ENCODE data around the gene MBP.
A peak's percentile ranks its signal among the peaks of the same experiment; 100 is the strongest.

The MBP gene

DNA sequence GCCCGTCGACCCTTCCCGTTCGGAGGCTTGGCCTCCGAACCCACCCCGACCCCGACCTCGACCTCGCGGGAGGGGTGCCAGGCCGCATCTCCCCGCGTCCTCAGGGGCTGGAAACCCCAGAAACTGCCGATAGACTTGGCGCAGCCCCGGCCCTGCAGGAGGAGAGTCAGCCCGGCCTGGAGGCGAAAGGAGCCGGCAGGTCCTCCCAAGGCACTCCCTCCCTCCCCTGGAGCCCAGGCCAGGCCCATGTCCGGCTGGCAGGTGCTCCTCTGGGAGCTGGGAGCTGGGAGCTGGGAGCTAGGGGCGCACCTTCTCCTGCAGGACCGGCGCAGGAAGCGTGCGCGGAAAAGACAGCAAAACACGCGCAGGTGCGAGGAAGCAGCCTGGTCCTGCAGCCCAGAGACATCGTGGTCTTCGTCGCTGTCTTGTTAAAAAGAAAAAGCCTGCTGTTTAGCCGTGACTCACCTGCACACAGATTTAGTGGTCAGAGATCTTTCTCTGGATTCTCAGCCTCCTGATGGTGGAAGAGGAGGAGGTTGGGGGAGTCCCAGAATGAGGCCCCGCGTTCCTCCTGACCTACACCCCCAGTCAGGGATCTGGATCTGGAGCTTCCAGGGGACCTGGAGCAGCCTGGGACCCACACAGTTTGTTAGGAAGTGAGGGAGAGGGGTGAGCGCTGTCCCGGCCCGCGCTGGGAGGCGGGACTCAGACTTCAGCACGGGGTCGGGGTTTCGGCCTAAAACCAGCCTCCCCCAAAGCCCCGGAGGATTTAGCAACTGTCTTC, 660 bp upstream of the MBP start:
- no peak for DNase-seq

DNA sequence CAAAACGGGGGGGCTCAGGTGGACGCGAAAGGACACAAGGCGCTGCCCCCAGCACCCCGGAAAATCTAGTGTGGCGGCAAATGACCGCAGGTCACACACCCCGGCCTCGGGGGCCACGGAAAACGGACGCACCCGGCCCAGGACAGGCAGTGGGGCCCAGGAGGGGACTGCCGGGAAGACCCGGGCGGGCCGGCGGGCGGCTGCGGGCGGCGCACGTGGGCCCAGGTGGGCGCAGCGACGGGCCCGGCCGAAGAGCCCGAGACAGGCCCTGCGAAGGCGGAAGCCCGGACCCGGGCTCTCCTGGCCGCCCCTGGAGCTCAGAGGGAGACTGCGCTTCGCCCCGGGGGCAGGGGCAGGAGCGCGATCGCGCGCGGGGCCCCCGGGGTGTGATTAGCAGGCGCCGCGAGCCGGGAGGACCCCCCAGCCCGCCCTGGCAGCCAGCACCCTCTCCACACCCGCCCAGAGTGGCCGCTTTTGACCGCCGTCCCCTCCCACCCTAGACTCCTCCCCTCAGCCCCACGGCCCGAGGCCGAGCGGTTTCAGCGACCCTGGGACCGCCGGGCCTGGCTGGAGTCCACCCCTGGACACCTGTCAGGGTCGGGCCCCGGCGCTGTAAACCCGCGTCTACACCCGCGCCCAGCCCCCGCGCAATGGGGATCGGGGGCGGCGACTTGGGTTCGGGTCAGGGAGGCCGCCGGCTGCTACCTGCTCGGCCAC, 773 bp downstream of the MBP start:
- DNase-seq: no peak

DNA sequence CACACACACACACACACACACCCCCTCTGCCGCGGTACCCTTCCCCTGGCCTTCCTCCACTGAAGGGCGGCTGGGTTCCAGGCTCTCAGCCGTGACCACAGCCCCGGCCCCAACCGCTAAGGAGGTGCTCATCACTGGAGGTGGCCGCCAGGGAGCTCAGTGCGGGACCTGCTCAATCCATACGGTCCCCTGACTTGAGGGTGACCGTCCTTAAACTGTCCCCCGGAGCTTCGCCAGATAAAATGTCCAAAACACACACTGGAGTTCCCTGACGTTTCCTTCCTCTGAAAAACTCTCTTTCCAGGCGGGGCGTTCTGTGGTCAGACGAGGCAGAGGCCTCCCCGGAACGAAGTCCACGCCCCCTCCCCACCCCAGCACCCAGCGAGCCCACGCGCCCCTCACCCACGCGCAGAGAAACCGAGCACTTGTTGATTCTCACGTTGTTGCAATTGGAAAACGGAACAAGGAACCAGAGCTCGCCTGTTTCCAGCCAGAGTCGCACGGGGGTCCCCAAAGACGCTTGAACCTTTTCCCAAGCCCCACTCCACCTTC, 1.4 kb downstream of the MBP start:
- no peak for DNase-seq

DNA sequence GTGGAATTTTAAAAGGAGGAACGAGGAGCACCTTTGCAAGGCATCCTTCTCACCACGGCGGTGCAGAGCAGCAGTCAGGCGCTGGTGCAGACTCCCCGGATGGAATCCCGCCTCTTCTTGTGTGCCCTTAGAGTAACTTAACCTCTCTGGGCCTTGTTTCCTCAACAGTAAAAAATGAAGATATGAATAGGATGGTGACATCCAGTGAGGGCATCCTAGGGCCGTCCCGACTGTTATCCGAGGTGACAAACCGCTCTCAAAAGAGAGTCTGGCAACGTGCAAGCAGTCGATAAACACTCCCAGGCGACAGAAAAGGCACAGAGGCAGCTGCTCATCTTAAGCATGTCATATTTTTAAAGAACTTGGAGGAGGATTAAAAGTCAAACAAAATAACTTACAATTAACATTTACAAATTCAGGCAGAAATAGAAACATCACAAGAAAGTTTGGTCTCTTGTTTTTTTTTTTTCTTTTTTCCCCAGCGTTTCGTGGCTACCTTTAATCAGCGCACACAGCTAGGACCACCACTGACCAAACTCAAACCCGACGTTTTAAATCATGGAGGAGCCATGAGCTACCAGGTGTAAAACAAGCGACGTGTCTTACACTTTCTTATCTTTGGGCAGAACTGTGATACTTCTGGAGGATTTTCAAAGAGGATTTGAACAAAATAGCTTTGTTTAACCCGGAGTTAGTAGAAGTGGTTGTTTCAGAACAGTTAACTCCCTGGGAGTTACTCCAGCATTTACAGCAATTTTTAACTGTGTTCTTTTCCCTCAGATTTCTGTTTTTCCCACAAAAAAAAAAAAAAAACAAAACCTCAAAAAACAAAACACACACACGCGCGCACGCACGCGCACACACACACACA, 2.1 kb downstream of the MBP start:
- DNase-seq: no peak

DNA sequence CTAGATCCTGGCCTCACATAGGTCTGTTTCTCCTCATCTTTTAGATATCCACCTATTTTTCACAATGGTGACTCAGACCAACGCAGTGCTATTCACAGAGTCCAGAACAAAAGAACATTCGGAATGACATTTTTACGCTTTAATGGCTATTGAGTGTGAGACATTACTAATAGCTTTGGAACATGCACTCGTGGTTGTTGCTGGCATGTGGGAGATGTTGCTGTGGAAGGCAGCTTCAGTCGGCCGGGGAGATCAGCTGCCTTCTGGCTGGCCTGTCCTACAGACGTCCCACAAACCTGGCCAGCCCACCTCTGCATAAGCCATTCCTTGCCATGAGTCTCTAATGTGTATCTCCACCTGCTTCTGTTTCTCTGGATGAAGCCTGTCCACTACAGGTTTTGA, 3.4 kb downstream of the MBP start:
- peak; percentile 94 for DNase-seq

DNA sequence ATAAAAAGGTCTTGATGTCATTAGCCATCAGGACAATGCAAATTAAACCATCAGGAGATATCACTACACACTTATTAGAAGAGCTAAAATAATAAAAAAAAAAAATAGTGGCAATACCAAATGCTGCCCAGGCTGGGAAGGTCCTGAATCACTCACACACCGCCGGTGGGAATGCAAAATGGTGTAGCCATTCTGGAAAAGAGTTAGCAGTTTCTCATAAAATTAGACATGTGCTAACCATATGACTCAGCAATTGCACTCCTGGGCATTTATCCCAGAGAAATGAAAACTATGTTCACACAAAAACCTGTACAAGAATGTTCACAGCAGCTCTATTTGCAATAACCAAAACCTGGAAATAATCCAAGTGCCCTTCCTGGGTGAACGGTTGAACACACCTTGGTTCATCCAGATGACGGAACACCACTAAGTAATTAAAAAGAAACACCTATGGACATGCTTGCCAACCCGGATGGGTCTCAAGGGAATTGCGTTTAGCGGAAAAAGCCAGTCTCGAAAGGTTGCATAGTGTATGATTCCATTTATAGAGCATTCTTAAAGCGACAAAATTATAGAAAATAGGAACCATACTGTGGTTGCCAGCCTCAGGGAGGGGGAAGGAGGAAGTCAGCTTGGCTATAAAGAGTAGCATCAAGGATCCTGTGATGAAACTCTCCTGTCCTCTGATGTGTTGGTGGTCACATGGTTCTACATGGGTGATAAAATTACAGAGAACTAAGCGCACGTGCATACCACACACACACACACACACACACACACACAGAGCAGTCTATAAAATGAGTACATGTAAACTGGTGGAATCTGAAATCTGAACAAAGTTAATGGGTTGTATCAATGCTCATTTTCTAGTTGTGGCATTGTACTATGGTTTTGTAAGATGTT, 4.6 kb downstream of the MBP start:
- peak; percentile 95 for DNase-seq

DNA sequence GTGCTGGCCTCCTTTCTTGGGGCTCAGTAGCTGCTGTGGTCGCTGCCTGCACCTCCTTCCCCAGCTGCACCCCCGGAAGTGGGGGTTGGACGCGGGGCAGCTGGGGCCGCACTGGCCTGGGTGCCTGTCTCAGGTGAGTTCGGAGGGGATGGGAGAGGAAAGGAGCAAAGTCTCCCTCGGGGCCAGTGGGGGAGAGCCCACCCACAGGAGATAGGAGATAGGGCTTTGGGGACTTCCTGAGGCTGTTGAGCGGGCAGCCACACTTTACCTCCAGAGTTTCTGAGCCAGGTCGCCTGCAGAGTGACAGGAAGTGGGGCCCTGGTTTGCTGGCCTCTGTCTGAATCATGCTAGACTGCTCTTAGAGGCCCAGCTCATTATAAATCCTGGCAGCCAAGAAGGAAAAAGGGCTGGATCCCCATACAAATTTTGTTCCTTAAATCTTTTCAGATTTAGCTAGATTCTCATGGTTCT, 8.1 kb downstream of the MBP start:
- no peak for DNase-seq

DNA sequence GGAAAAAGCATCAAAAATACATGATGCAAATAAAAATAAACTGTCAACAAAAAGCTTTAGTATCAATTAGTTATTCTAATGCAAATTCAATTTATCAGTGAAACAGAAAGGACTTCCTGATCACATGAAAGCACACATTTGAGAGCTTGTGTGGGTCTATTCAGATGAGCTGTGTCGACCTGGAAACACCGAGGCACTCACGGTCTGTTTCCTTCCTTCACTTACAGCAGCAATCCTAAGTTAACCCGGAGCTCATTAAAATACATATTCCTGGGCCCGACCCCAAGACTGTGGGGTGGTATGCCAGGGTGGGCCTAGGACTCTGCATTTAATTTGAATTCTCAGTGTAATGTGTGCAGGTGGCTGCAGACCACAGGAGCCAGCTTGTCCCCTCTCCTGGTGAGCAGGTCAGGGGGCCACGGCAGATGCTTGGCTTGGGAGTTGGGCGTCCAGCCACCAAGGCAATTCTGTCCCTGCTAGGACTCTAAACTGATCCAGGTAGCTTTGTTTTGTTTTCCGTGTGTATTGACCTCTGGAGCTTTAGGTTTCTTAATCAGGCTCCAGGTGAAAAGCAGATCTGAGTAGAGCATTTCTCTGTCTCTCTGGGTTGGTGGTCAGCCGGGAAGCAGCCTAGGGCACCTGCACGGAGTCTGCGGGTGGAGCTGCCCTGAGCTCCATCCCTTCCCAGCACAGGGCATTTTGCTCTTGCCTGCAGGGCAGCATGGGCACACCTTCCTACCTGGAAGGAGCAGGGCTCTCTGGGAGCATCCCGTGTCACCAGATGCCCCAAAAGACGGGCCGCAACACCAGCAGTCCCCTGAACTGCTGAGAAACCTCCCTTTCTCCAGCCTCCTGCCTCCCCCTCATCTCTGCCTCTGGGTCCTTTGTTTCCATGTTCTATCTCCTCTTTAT, 9.0 kb downstream of the MBP start:
- DNase-seq: no peak

DNA sequence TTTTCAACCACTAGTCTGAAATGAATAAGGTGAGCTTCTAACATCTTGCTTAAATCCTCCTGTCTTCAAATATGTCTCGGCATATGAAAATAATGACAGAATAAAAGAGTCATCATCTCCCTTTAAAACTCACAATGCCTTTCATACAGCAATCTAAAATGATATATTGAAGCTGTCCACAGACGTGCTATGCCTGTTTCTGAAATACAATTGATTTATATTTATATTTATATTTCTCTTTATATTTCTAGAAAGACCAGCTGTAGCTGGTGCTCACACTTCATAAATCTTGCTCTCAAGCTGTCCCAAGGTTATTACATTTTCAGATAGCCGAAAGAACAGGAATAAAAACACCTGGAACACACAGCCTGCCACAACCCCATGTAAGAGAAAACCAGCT, 11.1 kb downstream of the MBP start:
- no peak for DNase-seq

DNA sequence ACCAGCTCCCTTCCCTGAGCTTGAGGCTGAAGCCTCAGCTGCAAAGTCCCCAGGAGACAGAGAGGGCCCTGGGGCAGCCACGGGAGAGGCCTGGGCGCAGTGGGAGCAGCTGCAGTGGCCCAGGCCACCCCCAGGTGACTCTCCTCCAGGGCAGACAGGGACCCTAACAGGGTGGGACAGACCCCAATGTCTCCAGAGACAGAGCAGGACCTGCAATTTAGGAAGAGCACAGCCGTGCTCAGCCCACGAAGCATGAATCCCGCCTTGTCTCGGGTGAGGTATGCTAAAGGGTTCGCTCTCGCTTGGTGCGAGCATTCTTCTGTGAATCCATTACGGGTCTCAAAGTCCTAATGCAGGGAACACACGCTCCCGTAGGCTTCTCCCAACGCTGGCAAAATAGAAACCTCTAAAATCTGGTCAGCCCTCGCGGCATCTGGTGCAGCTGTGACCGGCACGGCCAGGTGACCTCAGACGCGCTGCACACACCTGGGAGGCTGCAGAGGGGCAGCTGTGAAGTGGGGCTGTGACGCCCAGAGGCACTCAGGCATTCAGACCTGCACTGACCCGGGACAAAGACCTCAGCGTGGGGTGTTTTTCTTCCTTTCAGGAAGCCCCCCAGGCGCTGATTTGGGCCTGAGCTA, 12.6 kb downstream of the MBP start:
- no peak for DNase-seq

DNA sequence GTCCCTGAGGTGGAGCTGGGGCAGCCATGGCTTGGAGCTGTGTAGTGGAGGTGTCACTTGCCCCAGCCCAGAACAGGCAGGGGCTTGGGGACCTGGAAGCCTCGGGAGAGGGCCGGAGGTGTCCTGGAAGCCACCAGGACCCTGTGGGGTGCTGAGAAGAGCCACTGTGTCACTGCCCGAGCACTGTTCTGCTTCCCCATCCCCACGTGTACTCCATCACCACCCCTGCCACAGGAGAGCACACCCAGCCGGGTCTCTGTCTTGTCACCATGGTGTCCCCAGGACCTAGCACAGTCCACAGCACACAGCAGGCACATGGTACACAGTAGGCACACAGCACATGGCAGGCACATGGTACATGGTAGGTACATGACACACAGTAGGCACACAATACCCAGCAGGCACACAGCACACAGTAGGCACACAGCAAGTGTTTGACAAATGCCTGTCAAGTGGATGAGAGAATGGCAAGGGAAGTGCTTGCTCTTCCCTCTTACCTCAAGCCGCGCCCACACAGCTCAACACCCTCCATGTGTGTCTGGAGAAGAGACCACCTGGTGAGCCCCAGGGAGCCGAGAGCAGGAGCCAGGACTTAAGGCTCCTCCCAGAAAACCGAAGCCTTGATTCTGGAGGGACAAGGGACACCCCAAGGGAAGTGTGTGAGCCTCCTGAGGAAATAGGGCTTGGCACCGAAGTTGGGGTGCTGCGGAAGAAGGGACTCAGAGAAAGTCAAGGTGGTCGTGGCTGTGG, 13.3 kb downstream of the MBP start:
- DNase-seq: no peak

DNA sequence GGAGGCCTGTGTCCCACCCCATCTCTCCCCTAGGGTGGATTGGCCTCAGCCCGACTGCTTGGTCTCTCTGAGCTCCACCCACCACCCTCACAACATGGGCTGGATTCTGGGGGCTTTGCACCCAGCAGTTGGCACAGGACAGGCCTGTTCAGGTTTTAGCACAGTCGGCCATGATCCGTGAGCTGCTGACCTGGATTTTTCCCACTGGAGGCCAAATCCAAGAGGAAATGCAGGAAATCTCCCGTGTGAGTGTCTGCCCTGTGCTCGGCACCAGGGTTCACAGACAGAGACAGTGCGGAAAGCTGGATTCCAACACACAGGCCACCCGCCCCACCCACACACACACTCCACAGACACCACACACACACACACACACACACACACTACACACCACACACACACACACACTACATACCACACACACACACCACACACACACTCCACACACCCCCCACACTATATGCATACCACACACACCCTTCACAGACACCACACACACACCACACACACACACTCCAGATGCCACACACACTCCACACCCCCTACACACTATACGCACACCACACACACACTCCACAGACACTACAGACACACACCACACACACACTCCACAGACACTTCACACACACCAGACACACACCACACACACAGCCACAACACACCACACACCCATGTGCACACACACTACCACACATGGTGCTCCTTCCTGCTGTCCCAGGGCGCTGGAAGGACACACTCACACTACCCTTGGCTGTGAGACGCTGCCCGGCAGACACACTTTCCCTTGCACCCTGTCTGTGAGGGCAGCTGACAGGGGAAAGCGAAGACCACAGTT, 14.1 kb downstream of the MBP start:
- DNase-seq: no peak

DNA sequence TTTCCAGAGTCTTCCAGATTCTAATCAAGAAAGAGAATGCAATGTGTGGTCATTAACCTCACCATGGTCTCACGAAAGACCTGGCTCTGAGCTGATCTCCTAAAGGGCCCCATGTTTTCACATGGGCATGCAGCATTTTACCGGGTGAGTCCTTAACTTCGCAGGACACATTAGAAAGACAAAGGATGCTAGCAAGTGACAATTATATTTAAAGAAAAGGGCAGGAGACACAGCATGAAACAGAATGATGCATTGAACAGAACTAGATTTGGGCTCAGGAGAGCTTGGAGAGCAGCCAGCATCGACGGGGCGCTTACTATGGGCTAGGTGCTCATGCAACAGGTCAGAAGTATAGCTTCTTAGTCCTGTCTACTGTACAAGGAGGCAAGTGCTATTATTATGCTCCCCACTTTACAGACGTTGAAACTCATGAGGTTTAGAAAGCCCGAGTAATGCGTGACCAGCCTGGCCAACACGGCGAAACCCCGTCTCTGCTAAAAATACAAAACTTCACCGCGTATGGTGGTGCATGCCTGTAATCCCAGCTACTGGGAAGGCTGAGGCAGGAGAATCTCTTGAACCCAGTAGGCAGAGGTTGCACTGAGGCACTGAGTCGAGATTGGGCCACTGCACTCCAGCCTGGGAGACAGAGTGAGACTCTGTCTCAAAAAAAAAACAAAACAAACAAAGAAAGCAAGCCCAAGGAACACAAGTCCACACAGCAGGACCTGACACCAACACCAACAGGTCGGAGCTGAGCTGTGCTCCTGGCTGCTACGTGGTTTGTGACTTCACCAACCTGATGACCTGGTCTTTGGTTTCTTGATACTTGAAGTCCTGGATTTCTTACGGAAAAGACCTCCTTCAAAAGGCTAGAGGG, 16.1 kb downstream of the MBP start:
- no peak for DNase-seq

DNA sequence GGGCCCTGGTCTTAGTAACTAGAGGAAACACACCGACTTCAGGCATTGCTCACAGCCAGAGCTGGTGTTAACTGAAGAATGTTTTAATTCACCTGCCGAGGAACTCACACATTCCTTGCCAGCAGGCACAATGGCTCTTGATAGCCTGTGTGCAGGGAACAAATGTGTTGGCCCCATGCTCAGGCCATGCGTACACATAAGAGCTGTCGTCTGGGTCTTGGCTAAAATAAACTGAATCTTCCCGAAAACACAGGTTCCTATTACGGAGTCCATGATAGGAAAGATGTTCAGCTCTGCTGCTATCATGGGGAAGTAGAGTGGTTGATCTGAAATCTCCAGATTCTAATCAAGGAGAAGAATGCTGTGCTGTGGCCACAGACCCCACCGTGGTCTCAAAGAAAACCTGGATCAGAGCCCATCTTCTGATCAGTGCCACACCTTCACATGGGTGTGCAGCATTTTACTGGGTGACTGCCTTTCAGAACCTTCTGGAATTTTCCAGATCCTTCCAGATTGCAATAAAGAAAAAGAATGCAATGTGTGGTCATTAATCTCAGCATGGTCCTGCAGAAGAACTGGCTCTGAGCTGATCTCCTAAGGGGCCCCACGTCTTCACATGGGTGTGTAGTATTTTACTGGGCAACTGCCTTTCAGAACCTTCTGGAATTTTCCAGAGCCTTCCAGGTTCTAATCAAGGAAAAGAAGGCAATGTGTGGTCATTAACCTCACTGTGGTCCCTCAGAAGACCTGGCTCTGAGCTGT, 17.2 kb downstream of the MBP start:
- no peak for DNase-seq

DNA sequence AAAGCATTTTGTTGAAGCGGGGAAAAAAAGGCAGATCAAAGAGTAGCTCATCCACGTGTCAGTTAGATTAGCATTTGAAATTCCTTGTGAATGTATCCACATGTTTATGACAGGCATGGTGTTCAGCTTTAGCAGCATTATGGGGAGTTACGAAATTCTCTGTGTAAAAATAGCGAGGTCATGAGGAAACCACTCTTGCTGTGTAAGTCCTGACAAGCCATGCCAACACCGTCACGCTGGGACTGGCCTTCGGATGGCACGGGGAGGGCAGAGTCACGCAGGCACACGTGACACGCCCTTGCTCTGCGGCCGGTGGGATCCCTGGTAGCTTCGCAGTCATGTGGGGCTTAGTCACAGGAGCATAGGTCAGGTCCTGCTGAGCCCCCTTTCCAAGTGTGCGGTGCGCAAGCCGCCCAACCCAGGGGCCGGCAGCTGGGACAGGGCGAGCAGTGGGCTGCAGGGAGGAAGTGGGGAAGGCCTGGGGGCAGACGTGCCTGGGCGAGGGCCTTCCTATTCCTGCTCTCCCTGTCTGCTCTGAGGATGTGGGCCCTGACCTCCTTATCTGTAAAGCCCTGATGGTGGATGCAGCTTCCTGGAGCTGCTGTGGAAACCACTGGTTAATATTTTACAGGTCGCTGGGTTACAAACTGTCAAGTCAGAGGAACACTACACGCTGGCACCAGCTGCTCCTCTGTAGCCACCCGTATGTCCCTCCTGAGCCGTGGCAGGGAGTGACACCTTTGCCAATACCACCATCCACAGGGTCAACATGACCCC, 18.0 kb downstream of the MBP start:
- DNase-seq: peak; percentile 79

DNA sequence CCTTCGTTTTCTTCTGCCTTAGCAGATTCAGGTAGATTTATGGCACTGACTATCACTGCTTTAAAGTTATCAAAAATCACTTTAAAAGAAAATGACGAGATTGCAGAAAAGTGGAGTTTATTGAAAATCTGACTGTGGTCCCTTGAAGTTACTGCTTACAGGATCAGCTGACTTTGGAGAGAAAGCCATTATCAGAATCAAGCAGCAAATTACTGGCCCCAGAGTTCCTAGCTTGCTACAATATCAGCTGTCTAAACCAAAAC, 18.5 kb downstream of the MBP start:
- DNase-seq: no peak

Data from kidney glomerular epithelial cell (primary cell).